Activated T-helper 9 cell treated with anti-CD3 and anti-CD28 coated beads, Interleukin-2, amount 50 U/mL, for 16 hours (primary cell): ENCODE results near the gene OR2J1.
"Not testable (repeated sequence)": the region's sequence is repeated elsewhere in the genome, so short reads cannot be mapped to it uniquely, and the experiment has no call there.

Experiments used
- DNase-seq: peaks from one replicate; pipeline ENCODE4 v3.0.0-alpha.2; 2020; ENCODE audit warnings: low read depth

OR2J1 gene

GRCh38 chr6:29099190-29099589 lies at the start of gene OR2J1:
Gene OR2J1 (plus strand): TSS chr6:29099490. CDS start chr6:29100943, 1,453 bp downstream.
- DNase-seq = no peak

GRCh38 chr6:29051680-29052079 lies 47.6 kb upstream of the OR2J1 start:
- no peak for DNase-seq

GRCh38 chr6:29071831-29072723 lies 27.2 kb upstream of the OR2J1 start:
- DNase-seq = no peak

GRCh38 chr6:29079203-29079602 lies 20.1 kb upstream of the OR2J1 start:
- DNase-seq = no peak

- DNase-seq = no peak
These were observed 18.0 kb upstream of the OR2J1 start for GRCh38 chr6:29081312-29081711.

GRCh38 chr6:29082457-29082856 lies 16.8 kb upstream of the OR2J1 start:
- DNase-seq = no peak

- DNase-seq = no peak
These were observed 12.1 kb upstream of the OR2J1 start, which contains the start of gene OR2B3 for GRCh38 chr6:29087213-29087612. Gene OR2B3 (minus strand): TSS chr6:29087313. CDS start chr6:29087248, 65 bp downstream.

- DNase-seq = no peak
These were observed 6.3 kb upstream of the OR2J1 start for GRCh38 chr6:29092957-29093356.

- no peak for DNase-seq
These were observed 1.5 kb upstream of the OR2J1 start for GRCh38 chr6:29097803-29098202.

- DNase-seq = no peak
These were observed 8.5 kb downstream of the OR2J1 start, which contains the start of gene OR2J3 for GRCh38 chr6:29107758-29108157. Gene OR2J3 (plus strand): TSS chr6:29108058. CDS start chr6:29111891, 3,833 bp downstream.

GRCh38 chr6:29112135-29112534 lies 12.8 kb downstream of the OR2J1 start:
- no peak for DNase-seq

- DNase-seq = not testable (repeated sequence)
These were observed 15.7 kb downstream of the OR2J1 start for GRCh38 chr6:29114964-29115363.

- no peak for DNase-seq
These were observed 30.2 kb downstream of the OR2J1 start for GRCh38 chr6:29129326-29130012.

GRCh38 chr6:29130644-29131043 lies 31.4 kb downstream of the OR2J1 start:
- DNase-seq = no peak

GRCh38 chr6:29131691-29132090 lies 32.4 kb downstream of the OR2J1 start:
- no peak for DNase-seq

GRCh38 chr6:29137724-29138123 lies 38.4 kb downstream of the OR2J1 start:
- no peak for DNase-seq

- DNase-seq = no peak
These were observed 42.3 kb downstream of the OR2J1 start for GRCh38 chr6:29141606-29142005.

- no peak for DNase-seq
These were observed 43.0 kb downstream of the OR2J1 start for GRCh38 chr6:29142309-29142708.

- DNase-seq = no peak
These were observed 46.9 kb downstream of the OR2J1 start for GRCh38 chr6:29146179-29146578.

- DNase-seq = no peak
These were observed 47.8 kb downstream of the OR2J1 start for GRCh38 chr6:29147074-29147473.

GRCh38 chr6:29149444-29149843 lies 50.2 kb downstream of the OR2J1 start:
- DNase-seq = not testable (repeated sequence)
